ENCODE results near the gene NOTO.

DNA sequence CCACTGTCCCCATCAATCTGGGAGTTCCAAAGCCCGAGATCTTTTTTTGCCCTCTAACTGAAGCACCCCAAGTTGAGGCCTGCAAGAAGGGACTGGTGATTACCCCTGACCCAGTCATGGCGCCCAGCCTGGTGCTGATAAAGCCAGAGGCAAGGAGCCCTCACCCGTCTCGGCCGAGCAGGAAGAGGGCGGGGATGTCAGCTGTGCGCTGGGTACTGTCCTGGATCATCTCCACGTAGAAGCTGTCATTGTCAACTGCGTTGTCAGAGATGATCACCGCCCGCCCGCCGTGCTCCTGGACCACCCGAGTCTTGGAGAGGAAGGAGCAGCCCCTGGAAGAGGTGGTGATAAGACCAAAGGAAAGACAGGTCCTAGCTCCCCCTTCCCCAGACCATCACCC is 26.3 kb downstream of the NOTO start:
- TF ChIP-seq MXI1 (IDR thresholded peaks at IDR 0.05; ENCODE audit: low read depth, low read length) (no peak), BCL11A (IDR thresholded peaks at IDR 0.05; ENCODE audit: low read depth, low read length) (no peak), SRF (IDR thresholded peaks at IDR 0.05; ENCODE audit: low read depth in 2 of 2, low read length in 2 of 2) (no peak), TCF12 (IDR thresholded peaks at IDR 0.05; ENCODE audit: low read depth, low read length) (no peak), ZNF622 (IDR thresholded peaks at IDR 0.05) (no peak), SUZ12 (IDR thresholded peaks at IDR 0.05; ENCODE audit: unreplicated experiment) (no peak), RAD21 (IDR thresholded peaks at IDR 0.05; ENCODE audit: insufficient read depth, low read depth, low read length) (no peak), HDAC2 (IDR thresholded peaks at IDR 0.05) (no peak)
- TF ChIP-seq, protein P1, sequence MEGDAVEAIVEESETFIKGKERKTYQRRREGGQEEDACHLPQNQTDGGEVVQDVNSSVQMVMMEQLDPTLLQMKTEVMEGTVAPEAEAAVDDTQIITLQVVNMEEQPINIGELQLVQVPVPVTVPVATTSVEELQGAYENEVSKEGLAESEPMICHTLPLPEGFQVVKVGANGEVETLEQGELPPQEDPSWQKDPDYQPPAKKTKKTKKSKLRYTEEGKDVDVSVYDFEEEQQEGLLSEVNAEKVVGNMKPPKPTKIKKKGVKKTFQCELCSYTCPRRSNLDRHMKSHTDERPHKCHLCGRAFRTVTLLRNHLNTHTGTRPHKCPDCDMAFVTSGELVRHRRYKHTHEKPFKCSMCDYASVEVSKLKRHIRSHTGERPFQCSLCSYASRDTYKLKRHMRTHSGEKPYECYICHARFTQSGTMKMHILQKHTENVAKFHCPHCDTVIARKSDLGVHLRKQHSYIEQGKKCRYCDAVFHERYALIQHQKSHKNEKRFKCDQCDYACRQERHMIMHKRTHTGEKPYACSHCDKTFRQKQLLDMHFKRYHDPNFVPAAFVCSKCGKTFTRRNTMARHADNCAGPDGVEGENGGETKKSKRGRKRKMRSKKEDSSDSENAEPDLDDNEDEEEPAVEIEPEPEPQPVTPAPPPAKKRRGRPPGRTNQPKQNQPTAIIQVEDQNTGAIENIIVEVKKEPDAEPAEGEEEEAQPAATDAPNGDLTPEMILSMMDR (IDR thresholded peaks at IDR 0.05 in 2 of 3, conservative IDR thresholded peaks at IDR 0.05 in 1 of 3; ENCODE audit: control insufficient read depth in 2 of 3, extremely low read depth in 1 of 3, insufficient read depth in 1 of 3, low read depth in 3 of 3, low read length in 3 of 3) = no peak

Data from GM12878 (cell line).